Esophagus muscularis mucosa (tissue), 4 donors: ENCODE results near the gene STOML1. TPM values are rescaled to one million over a fixed set of nuclear protein-coding genes. Genes with fewer than 3 reads are reported as not detected.

Experiments used
- DNase-seq: peaks from one replicate; pipeline ENCODE4 v3.0.0-alpha.2; 2017; ENCODE audit errors: extremely low spot score
- H3K27ac ChIP-seq, 4 donors: fragments of 200-600 bp; sonication (generic); replicated peaks in 1 of 4; 1 replicate in 3 of 4; 2 replicates in 1 of 4; pipeline ENCODE4 v1.5.1; 2016 to 2019; ENCODE audit warnings: mild to moderate bottlenecking in 1 of 4
- H3K27me3 ChIP-seq, 4 donors: fragments of 200-600 bp; sonication (generic); one replicate each; pipeline versions ENCODE4 v1.5.1 to v1.6.0; 2016 to 2019
- H3K36me3 ChIP-seq, 4 donors: fragments of 200-600 bp; sonication (generic); one replicate each; pipeline ENCODE4 v1.5.1; 2016 to 2019
- H3K4me1 ChIP-seq, 4 donors: fragments of 200-600 bp; sonication (generic); one replicate each; pipeline ENCODE4 v1.5.1; 2016 to 2019
- H3K4me3 ChIP-seq, 4 donors: fragments of 200-600 bp; sonication (generic); 1 replicate in 2 of 4; 2 replicates in 2 of 4; pipeline ENCODE4 v1.5.1; 2016 to 2019; ENCODE audit warnings: mild to moderate bottlenecking in 4 of 4, moderate library complexity in 1 of 4
- H3K9me3 ChIP-seq, 4 donors: fragments of 200-600 bp; sonication (generic); 1 replicate in 3 of 4; 2 replicates in 1 of 4; pipeline ENCODE4 v1.5.1; 2016 to 2019
- CTCF ChIP-seq, 3 experiments: fragments of 200-600 bp in 2 of 3; fragments of 450-650 bp in 1 of 3; sonication (generic) in 2 of 3; IDR thresholded peaks; one replicate each; pipeline ENCODE4 v1.5.1; 2017 to 2019; ENCODE audit warnings: antibody characterized with exemption in 3 of 3, mild to moderate bottlenecking in 2 of 3, moderate library complexity in 1 of 3
- EP300 ChIP-seq: sonication (generic); formaldehyde crosslinking; IDR thresholded peaks from one replicate; pipeline ENCODE4 v1.6.1; 2017; ENCODE audit warnings: antibody characterized with exemption
- POLR2A ChIP-seq: fragments of 450-650 bp; IDR thresholded peaks from one replicate; pipeline ENCODE4 v1.6.1; 2017; ENCODE audit warnings: antibody characterized with exemption, moderate library complexity, mild to moderate bottlenecking, low read depth
- POLR2AphosphoS5 ChIP-seq, 2 donors: sonication (generic); formaldehyde crosslinking; IDR thresholded peaks; one replicate each; pipeline ENCODE4 v1.6.1; 2017; ENCODE audit warnings: antibody characterized with exemption in 2 of 2
- WGBS: methylation state at CpG from one replicate; pipeline ENCODE4 v1.1.5; 2018; 5-methylcytosine and 5-hydroxymethylcytosine counted together
- intact Hi-C: fragments of 100-400 bp; cut with DNase I; formaldehyde crosslinking; loops from one replicate; pipeline ENCODE4 v1.15.1; 2023
- total RNA-seq, 4 donors: library from RNA; depleted of rRNA; stranded (reverse); fragments of >200 nt; gene quantifications; one replicate each; pipeline versions ENCODE4 v1.1.0 to v1.2.1, GENCODE V29; 2016

STOML1 gene
- total RNA-seq, 4 donors from 2014 or later: 7.9 to 25.4 (median 14.9) TPM

- intact Hi-C loops: no loop called here
- peak overlapping the region; percentile 85 to 97 (median 85) for H3K27ac ChIP-seq
- peaks cover 91 to 98% (median 97%) of the 10 kb centered on the region in 4 donors for H3K4me1 ChIP-seq
- H3K36me3 ChIP-seq: peaks cover 0 to 44% (median 20%) of the 10 kb centered on the region in 4 donors
- DNase-seq: no peak
- TF ChIP-seq EP300: no peak
- no peak for TF ChIP-seq CTCF (IDR thresholded peaks at IDR 0.05)
- no peak for TF ChIP-seq POLR2AphosphoS5 (IDR thresholded peaks at IDR 0.05)
- no peak for TF ChIP-seq POLR2A
- WGBS: 85% methylated on average over 9 of the region's 9 CpGs
- H3K4me3 ChIP-seq: no peak overlapping the region
- no peaks in the 10 kb centered on the region for H3K9me3 ChIP-seq
- no peaks in the 10 kb centered on the region for H3K27me3 ChIP-seq
Measured at GRCh38 chr15:73989001-73989798, 2.9 kb downstream of the STOML1 start.

GRCh38 chr15:73988445-73988969 lies 3.6 kb downstream of the STOML1 start:
- DNase-seq: no peak
- peak overlapping the region; percentile 85 to 97 (median 85) for H3K27ac ChIP-seq
- TF ChIP-seq CTCF (IDR thresholded peaks at IDR 0.05) (no peak), POLR2A (no peak), POLR2AphosphoS5 (IDR thresholded peaks at IDR 0.05) (no peak), EP300 (no peak)
- peaks cover 0 to 44% (median 23%) of the 10 kb centered on the region in 4 donors for H3K36me3 ChIP-seq
- intact Hi-C loops: no loop called here
- H3K27me3 ChIP-seq: no peaks in the 10 kb centered on the region
- WGBS: no CpG with 5 or more reads among the region's 13 CpGs
- no peaks in the 10 kb centered on the region for H3K9me3 ChIP-seq
- H3K4me3 ChIP-seq: no peak overlapping the region
- peaks cover 91 to 98% (median 97%) of the 10 kb centered on the region in 4 donors for H3K4me1 ChIP-seq

GRCh38 chr15:73987681-73988444 lies 4.2 kb downstream of the STOML1 start:
- WGBS: 64% methylated on average over 8 of the region's 9 CpGs
- Histone ChIP-seq H3K36me3 (peaks cover 0 to 44% (median 23%) of the 10 kb centered on the region in 4 donors), H3K4me1 (peaks cover 91 to 98% (median 97%) of the 10 kb centered on the region in 4 donors), H3K4me3 (no peak overlapping the region), H3K27ac (peak overlapping the region; percentile 85 to 97 (median 85)), H3K9me3 (no peaks in the 10 kb centered on the region), H3K27me3 (no peaks in the 10 kb centered on the region)
- TF ChIP-seq CTCF (IDR thresholded peaks at IDR 0.05) (no peak), POLR2AphosphoS5 (IDR thresholded peaks at IDR 0.05) (peak in 1 of 2 donors; percentile 12), POLR2A (no peak), EP300 (no peak)
- DNase-seq: no peak
- intact Hi-C loops: no loop called here

GRCh38 chr15:73987250-73987649 lies 4.8 kb downstream of the STOML1 start:
- H3K4me1 ChIP-seq: peaks cover 93 to 98% (median 97%) of the 10 kb centered on the region in 4 donors
- H3K27me3 ChIP-seq: no peaks in the 10 kb centered on the region
- TF ChIP-seq POLR2A (no peak), EP300 (no peak), POLR2AphosphoS5 (IDR thresholded peaks at IDR 0.05) (no peak), CTCF (IDR thresholded peaks at IDR 0.05) (no peak)
- no peak overlapping the region for H3K4me3 ChIP-seq
- intact Hi-C loops: no loop called here
- peaks cover 0 to 44% (median 23%) of the 10 kb centered on the region in 4 donors for H3K36me3 ChIP-seq
- H3K27ac ChIP-seq: peak overlapping the region; percentile 85 to 97 (median 85)
- WGBS: 85% methylated on average over 4 of the region's 4 CpGs
- DNase-seq: no peak
- H3K9me3 ChIP-seq: no peaks in the 10 kb centered on the region
